ENCODE results near the gene HK2.

- TF ChIP-seq POLR2A (IDR thresholded peaks at IDR 0.05; ENCODE audit: low read depth, low read length) (no peak), POLR2AphosphoS5 (IDR thresholded peaks at IDR 0.05; ENCODE audit: insufficient read depth, low read depth, low read length) (no peak), EZH2 (IDR thresholded peaks at IDR 0.05; ENCODE audit: borderline replicate concordance, low read depth, low read length, severe bottlenecking) (no peak), JUN (IDR thresholded peaks at IDR 0.05; ENCODE audit: borderline replicate concordance, insufficient read depth, insufficient read length, low read depth) (no peak), CTCF (IDR thresholded peaks at IDR 0.05; ENCODE audit: extremely low read depth in 1 of 2, insufficient read depth in 1 of 2, low read depth in 1 of 2, low read length in 2 of 2) (no peak), MYC (IDR thresholded peaks at IDR 0.05; ENCODE audit: low read depth, low read length) (no peak)
These were observed 27.5 kb upstream of the HK2 start for GRCh38 chr2:74806355-74806839.
